HEK293 (cell line): ENCODE measurements around the gene COPB1.

Source experiments
- GLIS1 ChIP-seq: fragments of 450-650 bp; formaldehyde crosslinking; IDR thresholded peaks from 2 replicates; pipeline ENCODE4 v1.5.1; 2016; ENCODE audit warnings: missing biosample characterization, missing genetic modification characterization
- HOXA7 ChIP-seq: sonication (generic); formaldehyde crosslinking; IDR thresholded peaks from 2 replicates; pipeline ENCODE4 v1.8.1; 2022; ENCODE audit warnings: missing genetic modification reagents, borderline replicate concordance
- KLF17 ChIP-seq: fragments of 450-650 bp; formaldehyde crosslinking; IDR thresholded peaks from 2 replicates; pipeline ENCODE4 v1.5.1; 2016; ENCODE audit warnings: missing biosample characterization, missing genetic modification characterization
- OSR2 ChIP-seq: fragments of 450-650 bp; formaldehyde crosslinking; IDR thresholded peaks from 2 replicates; pipeline ENCODE4 v1.5.1; 2016; ENCODE audit warnings: missing biosample characterization, missing genetic modification characterization
- PRDM10 ChIP-seq: fragments of 450-650 bp; formaldehyde crosslinking; IDR thresholded peaks from 2 replicates; pipeline ENCODE4 v1.5.1; 2016; ENCODE audit warnings: missing biosample characterization, missing genetic modification characterization
- SCRT2 ChIP-seq: fragments of 450-650 bp; formaldehyde crosslinking; IDR thresholded peaks from 2 replicates; pipeline ENCODE4 v1.5.1; 2016; ENCODE audit warnings: missing biosample characterization, missing genetic modification characterization
- YY2 ChIP-seq: fragments of 450-650 bp; formaldehyde crosslinking; IDR thresholded peaks from 2 replicates; pipeline ENCODE4 v1.5.1; 2016; ENCODE audit warnings: missing biosample characterization, missing genetic modification characterization
- ZBTB10 ChIP-seq: fragments of 450-650 bp; formaldehyde crosslinking; IDR thresholded peaks from 2 replicates; pipeline ENCODE4 v1.5.1; 2016; ENCODE audit warnings: missing biosample characterization, missing genetic modification characterization
- ZBTB17 ChIP-seq: fragments of 450-650 bp; formaldehyde crosslinking; IDR thresholded peaks from 2 replicates; pipeline ENCODE4 v1.5.1; 2016; ENCODE audit warnings: missing biosample characterization, missing genetic modification characterization
- ZBTB49 ChIP-seq: fragments of 450-650 bp; formaldehyde crosslinking; IDR thresholded peaks from 2 replicates; pipeline ENCODE4 v1.5.1; 2016; ENCODE audit warnings: missing biosample characterization, missing genetic modification characterization, low read depth
- ZBTB6 ChIP-seq: fragments of 450-650 bp; formaldehyde crosslinking; IDR thresholded peaks from 2 replicates; pipeline ENCODE4 v1.5.1; 2017; ENCODE audit warnings: missing biosample characterization, missing genetic modification characterization
- ZNF2 ChIP-seq: fragments of 450-650 bp; formaldehyde crosslinking; IDR thresholded peaks from 2 replicates; pipeline ENCODE4 v1.5.1; 2016; ENCODE audit warnings: missing biosample characterization, missing genetic modification characterization
- ZNF335 ChIP-seq: fragments of 450-650 bp; formaldehyde crosslinking; conservative IDR thresholded peaks from 2 replicates; pipeline ENCODE4 v1.5.1; 2016; ENCODE audit warnings: missing biosample characterization, missing genetic modification characterization
- ZNF398 ChIP-seq: fragments of 450-650 bp; formaldehyde crosslinking; IDR thresholded peaks from 2 replicates; pipeline ENCODE4 v1.5.1; 2017; ENCODE audit warnings: missing biosample characterization, missing genetic modification characterization
- ZNF518A ChIP-seq: fragments of 450-650 bp; formaldehyde crosslinking; conservative IDR thresholded peaks from 2 replicates; pipeline ENCODE4 v1.5.1; 2016; ENCODE audit warnings: low read depth, missing biosample characterization, missing genetic modification characterization
- ZNF548 ChIP-seq: fragments of 450-650 bp; formaldehyde crosslinking; IDR thresholded peaks from 2 replicates; pipeline ENCODE4 v1.5.1; 2016; ENCODE audit warnings: missing biosample characterization, missing genetic modification characterization
- ZNF600 ChIP-seq: fragments of 450-650 bp; formaldehyde crosslinking; IDR thresholded peaks from 2 replicates; pipeline ENCODE4 v1.5.1; 2016; ENCODE audit warnings: missing biosample characterization, missing genetic modification characterization
- ZNF660 ChIP-seq: fragments of 450-650 bp; IDR thresholded peaks from 2 replicates; pipeline ENCODE4 v1.5.1; 2018; ENCODE audit warnings: missing biosample characterization, mild to moderate bottlenecking, missing genetic modification characterization
- ZNF701 ChIP-seq: fragments of 450-650 bp; formaldehyde crosslinking; IDR thresholded peaks from 2 replicates; pipeline ENCODE4 v1.5.1; 2016; ENCODE audit warnings: missing biosample characterization, missing genetic modification characterization
- ZNF776 ChIP-seq: fragments of 450-650 bp; formaldehyde crosslinking; IDR thresholded peaks from 2 replicates; pipeline ENCODE4 v1.5.0; 2017; ENCODE audit warnings: missing biosample characterization, missing genetic modification characterization, borderline replicate concordance
- ZNF837 ChIP-seq: fragments of 450-650 bp; formaldehyde crosslinking; IDR thresholded peaks from 2 replicates; pipeline ENCODE4 v1.5.1; 2016; ENCODE audit warnings: missing biosample characterization, missing genetic modification characterization

The COPB1 gene

GRCh38 chr11:14422052-14422813 is 77.4 kb downstream of the COPB1 start (continued):
- TF ChIP-seq GLIS1 (tag by site-specific recombination), result peak; percentile 94
- TF ChIP-seq PRDM10 (tag by site-specific recombination), result peak; percentile 65
- TF ChIP-seq ZBTB17, result peak; percentile 98
- TF ChIP-seq ZNF398 (tag by site-specific recombination), result peak; percentile 78
- TF ChIP-seq ZNF548, result no peak
- TF ChIP-seq ZNF776, result no peak
- no peak for TF ChIP-seq SCRT2 (tag by site-specific recombination)
- no peak for TF ChIP-seq ZNF701 (tag by site-specific recombination)
- peak; percentile 14; the same call in 1 of the 2 replicates for TF ChIP-seq ZBTB10
- TF ChIP-seq OSR2 (tag by site-specific recombination), result no peak
- no peak for TF ChIP-seq ZNF837
- TF ChIP-seq ZBTB49 (tag by site-specific recombination), result no peak
- TF ChIP-seq YY2, result no peak
- no peak for TF ChIP-seq HOXA7 (CRISPR knock-in tag)
- no peak for TF ChIP-seq ZBTB6 (tag by site-specific recombination)
- peak; percentile 47; the same call in 1 of the 2 replicates for TF ChIP-seq ZNF2 (tag by site-specific recombination)
- peak; percentile 53 for TF ChIP-seq ZNF335 (tag by site-specific recombination)
- no peak for TF ChIP-seq ZNF518A
- 0 out of 2 replicates have a peak, but pooled peaks have one; percentile 41 for TF ChIP-seq ZNF660 (tag by site-specific recombination)
- TF ChIP-seq ZNF600 (tag by site-specific recombination), result peak; percentile 71
- no peak for TF ChIP-seq KLF17 (tag by site-specific recombination)
- TF ChIP-seq, all 188 proteins: peak for 23
